ENCODE measurements around the gene ADM2.

Gene ADM2

DNA sequence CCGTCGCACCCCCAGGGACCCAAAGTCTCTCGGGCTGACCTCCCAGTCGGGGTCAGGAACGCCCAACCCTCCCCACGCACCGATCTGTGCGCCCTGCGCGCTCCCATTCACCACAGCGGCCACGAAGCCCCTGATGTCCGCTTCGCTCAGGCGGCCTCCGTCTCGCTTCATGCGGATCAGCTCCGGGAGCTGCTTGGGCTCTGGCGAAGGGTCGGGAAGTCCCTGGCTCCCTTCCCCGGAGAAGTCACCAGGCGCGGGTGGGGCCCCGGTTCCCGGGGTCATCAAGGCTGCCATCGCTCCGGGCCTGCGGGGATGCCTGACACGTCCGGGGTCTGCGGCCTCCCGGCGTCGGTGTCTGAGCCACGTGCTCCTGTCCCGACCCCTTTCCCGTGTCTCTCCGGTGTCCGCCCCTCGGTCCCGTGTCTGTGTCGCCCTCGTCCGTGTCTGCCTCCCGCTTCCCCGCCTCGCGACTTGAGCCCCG, 48.1 kb downstream of the ADM2 start (continued):
- TF ChIP-seq, protein P1, sequence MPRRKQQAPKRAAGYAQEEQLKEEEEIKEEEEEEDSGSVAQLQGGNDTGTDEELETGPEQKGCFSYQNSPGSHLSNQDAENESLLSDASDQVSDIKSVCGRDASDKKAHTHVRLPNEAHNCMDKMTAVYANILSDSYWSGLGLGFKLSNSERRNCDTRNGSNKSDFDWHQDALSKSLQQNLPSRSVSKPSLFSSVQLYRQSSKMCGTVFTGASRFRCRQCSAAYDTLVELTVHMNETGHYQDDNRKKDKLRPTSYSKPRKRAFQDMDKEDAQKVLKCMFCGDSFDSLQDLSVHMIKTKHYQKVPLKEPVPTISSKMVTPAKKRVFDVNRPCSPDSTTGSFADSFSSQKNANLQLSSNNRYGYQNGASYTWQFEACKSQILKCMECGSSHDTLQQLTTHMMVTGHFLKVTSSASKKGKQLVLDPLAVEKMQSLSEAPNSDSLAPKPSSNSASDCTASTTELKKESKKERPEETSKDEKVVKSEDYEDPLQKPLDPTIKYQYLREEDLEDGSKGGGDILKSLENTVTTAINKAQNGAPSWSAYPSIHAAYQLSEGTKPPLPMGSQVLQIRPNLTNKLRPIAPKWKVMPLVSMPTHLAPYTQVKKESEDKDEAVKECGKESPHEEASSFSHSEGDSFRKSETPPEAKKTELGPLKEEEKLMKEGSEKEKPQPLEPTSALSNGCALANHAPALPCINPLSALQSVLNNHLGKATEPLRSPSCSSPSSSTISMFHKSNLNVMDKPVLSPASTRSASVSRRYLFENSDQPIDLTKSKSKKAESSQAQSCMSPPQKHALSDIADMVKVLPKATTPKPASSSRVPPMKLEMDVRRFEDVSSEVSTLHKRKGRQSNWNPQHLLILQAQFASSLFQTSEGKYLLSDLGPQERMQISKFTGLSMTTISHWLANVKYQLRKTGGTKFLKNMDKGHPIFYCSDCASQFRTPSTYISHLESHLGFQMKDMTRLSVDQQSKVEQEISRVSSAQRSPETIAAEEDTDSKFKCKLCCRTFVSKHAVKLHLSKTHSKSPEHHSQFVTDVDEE (CRISPR knock-in tag; IDR thresholded peaks at IDR 0.05): no peak
- TF ChIP-seq ZNF70 (CRISPR knock-in tag; IDR thresholded peaks at IDR 0.05) (no peak), CSDC2 (CRISPR knock-in tag; IDR thresholded peaks at IDR 0.05) (no peak)

DNA sequence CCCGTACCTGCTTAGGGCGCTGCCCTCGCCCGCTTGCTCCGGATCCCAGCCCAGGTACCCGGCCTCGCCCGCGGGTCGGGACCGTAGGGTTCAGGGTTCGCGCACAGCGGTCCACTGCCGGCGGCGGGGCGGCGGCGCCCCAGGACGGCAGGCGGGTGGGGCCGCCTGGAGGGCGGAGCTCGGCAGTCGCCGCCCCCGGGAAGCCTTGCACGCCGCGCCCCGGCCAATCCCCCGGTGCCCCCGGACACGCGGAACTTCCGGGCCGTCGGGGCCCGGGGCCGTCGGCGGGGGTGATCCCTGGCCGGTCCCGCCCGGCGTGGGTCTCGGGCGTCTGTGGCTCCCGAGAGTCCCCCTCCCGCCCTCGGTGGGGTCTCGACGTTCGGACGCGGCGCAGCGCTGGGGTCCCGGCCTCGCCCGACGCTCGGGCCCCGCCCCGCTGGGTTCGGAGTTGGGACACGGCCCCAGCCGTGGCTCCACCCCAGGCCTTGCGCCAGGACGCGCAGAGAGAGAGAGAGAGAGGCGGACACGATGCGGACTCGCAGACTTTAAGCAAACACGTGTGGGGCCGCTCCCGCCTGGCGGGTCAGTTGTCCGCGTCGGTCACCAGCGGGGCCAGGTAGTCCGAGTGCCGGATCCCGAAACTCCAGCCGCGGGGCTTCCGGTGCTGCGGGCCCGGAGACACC, 48.7 kb downstream of the ADM2 start, which contains the start of gene TYMP:
Gene TYMP (minus strand): TSS at position 116 of the 683 bp plus-strand sequence. CDS start 303 bp downstream, outside the sequence.
- TF ChIP-seq, protein P2, sequence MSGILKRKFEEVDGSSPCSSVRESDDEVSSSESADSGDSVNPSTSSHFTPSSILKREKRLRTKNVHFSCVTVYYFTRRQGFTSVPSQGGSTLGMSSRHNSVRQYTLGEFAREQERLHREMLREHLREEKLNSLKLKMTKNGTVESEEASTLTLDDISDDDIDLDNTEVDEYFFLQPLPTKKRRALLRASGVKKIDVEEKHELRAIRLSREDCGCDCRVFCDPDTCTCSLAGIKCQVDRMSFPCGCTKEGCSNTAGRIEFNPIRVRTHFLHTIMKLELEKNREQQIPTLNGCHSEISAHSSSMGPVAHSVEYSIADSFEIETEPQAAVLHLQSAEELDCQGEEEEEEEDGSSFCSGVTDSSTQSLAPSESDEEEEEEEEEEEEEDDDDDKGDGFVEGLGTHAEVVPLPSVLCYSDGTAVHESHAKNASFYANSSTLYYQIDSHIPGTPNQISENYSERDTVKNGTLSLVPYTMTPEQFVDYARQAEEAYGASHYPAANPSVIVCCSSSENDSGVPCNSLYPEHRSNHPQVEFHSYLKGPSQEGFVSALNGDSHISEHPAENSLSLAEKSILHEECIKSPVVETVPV (CRISPR knock-in tag; IDR thresholded peaks at IDR 0.05): no peak
- no peak for TF ChIP-seq ESRRG (CRISPR knock-in tag; IDR thresholded peaks at IDR 0.05)
- no peak for TF ChIP-seq RARB (CRISPR knock-in tag; IDR thresholded peaks at IDR 0.05)
- no peak for TF ChIP-seq ARNTL (CRISPR knock-in tag; IDR thresholded peaks at IDR 0.05; ENCODE audit: borderline replicate concordance, low read depth)
- no peak for TF ChIP-seq ZNF8 (CRISPR knock-in tag; IDR thresholded peaks at IDR 0.05)
- no peak for TF ChIP-seq ZFP30 (CRISPR knock-in tag; IDR thresholded peaks at IDR 0.05)
- TF ChIP-seq, protein P3, sequence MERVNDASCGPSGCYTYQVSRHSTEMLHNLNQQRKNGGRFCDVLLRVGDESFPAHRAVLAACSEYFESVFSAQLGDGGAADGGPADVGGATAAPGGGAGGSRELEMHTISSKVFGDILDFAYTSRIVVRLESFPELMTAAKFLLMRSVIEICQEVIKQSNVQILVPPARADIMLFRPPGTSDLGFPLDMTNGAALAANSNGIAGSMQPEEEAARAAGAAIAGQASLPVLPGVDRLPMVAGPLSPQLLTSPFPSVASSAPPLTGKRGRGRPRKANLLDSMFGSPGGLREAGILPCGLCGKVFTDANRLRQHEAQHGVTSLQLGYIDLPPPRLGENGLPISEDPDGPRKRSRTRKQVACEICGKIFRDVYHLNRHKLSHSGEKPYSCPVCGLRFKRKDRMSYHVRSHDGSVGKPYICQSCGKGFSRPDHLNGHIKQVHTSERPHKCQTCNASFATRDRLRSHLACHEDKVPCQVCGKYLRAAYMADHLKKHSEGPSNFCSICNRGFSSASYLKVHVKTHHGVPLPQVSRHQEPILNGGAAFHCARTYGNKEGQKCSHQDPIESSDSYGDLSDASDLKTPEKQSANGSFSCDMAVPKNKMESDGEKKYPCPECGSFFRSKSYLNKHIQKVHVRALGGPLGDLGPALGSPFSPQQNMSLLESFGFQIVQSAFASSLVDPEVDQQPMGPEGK (CRISPR knock-in tag; IDR thresholded peaks at IDR 0.05; ENCODE audit: borderline replicate concordance): no peak
- no peak for TF ChIP-seq GLIS3 (CRISPR knock-in tag; IDR thresholded peaks at IDR 0.05)
- no peak for ATAC-seq

DNA sequence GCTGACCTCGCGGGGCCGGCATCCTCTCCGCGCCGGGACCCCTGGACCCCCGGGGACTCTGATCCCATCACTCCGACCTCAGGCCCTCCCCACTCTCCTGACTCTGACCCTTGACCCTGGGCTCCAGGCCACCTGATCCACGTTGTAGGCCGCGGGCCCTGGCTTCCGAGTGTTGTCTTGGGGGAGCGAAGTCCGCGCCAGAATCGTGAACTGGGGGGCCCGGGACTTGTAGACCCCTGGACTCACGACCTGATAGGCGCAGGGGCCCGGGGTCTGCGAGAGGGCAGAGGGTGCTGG, 49.2 kb downstream of the ADM2 start:
- ATAC-seq: no peak
- TF ChIP-seq TCF4 (CRISPR knock-in tag; IDR thresholded peaks at IDR 0.05; ENCODE audit: borderline replicate concordance) (no peak), OSR1 (CRISPR knock-in tag; IDR thresholded peaks at IDR 0.05) (no peak), GLIS3 (CRISPR knock-in tag; IDR thresholded peaks at IDR 0.05) (no peak), ZNF70 (CRISPR knock-in tag; IDR thresholded peaks at IDR 0.05) (no peak), PPARA (CRISPR knock-in tag; IDR thresholded peaks at IDR 0.05; ENCODE audit: borderline replicate concordance) (no peak), ISL1 (CRISPR knock-in tag; IDR thresholded peaks at IDR 0.05) (no peak)
- TF ChIP-seq, protein P4, sequence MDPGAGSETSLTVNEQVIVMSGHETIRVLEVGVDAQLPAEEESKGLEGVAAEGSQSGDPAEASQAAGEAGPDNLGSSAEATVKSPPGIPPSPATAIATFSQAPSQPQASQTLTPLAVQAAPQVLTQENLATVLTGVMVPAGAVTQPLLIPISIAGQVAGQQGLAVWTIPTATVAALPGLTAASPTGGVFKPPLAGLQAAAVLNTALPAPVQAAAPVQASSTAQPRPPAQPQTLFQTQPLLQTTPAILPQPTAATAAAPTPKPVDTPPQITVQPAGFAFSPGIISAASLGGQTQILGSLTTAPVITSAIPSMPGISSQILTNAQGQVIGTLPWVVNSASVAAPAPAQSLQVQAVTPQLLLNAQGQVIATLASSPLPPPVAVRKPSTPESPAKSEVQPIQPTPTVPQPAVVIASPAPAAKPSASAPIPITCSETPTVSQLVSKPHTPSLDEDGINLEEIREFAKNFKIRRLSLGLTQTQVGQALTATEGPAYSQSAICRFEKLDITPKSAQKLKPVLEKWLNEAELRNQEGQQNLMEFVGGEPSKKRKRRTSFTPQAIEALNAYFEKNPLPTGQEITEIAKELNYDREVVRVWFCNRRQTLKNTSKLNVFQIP (CRISPR knock-in tag; IDR thresholded peaks at IDR 0.05; ENCODE audit: borderline replicate concordance, low read depth): no peak
- TF ChIP-seq, protein P2 (CRISPR knock-in tag; IDR thresholded peaks at IDR 0.05): no peak

DNA sequence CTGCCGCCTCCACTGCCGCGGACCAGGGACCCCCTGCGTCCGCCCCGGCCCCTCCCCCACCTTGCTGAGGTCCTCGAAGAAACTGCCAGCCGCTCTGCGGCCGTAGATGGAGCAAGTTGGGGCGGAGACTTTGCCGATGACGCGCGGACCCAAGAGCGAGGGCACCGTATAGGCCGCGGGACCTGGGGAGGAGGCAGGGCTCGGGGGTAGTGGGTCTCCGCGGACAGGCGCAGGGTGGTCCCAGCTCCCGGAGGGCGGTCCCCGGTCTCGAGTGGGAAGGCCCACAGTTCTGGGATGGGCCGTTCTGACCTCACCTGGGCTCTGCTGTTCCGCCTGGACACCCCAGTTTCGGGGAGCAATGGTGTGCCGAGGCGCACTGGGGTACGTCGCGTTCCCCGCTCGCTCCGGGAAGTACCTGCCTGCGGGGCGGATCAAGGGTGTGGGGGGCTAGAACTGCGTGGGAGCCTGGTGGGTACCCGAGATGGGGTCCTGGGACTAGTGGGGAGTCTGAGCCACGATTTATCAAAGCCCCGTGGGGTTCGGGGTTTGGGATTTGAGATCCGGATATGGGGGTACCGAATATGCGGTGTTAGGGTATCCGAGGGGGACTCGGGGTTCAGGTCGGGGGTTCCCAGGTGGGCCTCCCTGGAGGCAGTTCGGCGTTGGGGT, 49.7 kb downstream of the ADM2 start:
- peak; percentile 20 for ATAC-seq
- no peak for TF ChIP-seq CSDC2 (CRISPR knock-in tag; IDR thresholded peaks at IDR 0.05)
- TF ChIP-seq OSR1 (CRISPR knock-in tag; IDR thresholded peaks at IDR 0.05): no peak
- TF ChIP-seq, protein P5, sequence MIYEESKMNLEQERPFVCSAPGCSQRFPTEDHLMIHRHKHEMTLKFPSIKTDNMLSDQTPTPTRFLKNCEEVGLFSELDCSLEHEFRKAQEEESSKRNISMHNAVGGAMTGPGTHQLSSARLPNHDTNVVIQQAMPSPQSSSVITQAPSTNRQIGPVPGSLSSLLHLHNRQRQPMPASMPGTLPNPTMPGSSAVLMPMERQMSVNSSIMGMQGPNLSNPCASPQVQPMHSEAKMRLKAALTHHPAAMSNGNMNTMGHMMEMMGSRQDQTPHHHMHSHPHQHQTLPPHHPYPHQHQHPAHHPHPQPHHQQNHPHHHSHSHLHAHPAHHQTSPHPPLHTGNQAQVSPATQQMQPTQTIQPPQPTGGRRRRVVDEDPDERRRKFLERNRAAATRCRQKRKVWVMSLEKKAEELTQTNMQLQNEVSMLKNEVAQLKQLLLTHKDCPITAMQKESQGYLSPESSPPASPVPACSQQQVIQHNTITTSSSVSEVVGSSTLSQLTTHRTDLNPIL (CRISPR knock-in tag; IDR thresholded peaks at IDR 0.05; ENCODE audit: low read depth): no peak
- no peak for TF ChIP-seq TCF4 (CRISPR knock-in tag; IDR thresholded peaks at IDR 0.05; ENCODE audit: borderline replicate concordance)
- no peak for TF ChIP-seq PPARA (CRISPR knock-in tag; IDR thresholded peaks at IDR 0.05; ENCODE audit: borderline replicate concordance)
- no peak for TF ChIP-seq ZFP30 (CRISPR knock-in tag; IDR thresholded peaks at IDR 0.05)
- no peak for TF ChIP-seq GLIS3 (CRISPR knock-in tag; IDR thresholded peaks at IDR 0.05)
- no peak for TF ChIP-seq ZC3H10 (CRISPR knock-in tag; IDR thresholded peaks at IDR 0.05)
- TF ChIP-seq, protein P4 (CRISPR knock-in tag; IDR thresholded peaks at IDR 0.05; ENCODE audit: borderline replicate concordance, low read depth): no peak
- TF ChIP-seq ESRRG (CRISPR knock-in tag; IDR thresholded peaks at IDR 0.05): no peak
- TF ChIP-seq ZNF565 (CRISPR knock-in tag; conservative IDR thresholded peaks at IDR 0.05; ENCODE audit: low read depth): no peak

Data from SK-N-SH treated with all-trans-retinoic acid at 6 μM for 48 hours (cell line).